ENCODE measurements around the gene SMYD4.
"Not testable (repeated sequence)": the region's sequence is repeated elsewhere in the genome, so short reads cannot be mapped to it uniquely, and the experiment has no call there.

Gene SMYD4

DNA sequence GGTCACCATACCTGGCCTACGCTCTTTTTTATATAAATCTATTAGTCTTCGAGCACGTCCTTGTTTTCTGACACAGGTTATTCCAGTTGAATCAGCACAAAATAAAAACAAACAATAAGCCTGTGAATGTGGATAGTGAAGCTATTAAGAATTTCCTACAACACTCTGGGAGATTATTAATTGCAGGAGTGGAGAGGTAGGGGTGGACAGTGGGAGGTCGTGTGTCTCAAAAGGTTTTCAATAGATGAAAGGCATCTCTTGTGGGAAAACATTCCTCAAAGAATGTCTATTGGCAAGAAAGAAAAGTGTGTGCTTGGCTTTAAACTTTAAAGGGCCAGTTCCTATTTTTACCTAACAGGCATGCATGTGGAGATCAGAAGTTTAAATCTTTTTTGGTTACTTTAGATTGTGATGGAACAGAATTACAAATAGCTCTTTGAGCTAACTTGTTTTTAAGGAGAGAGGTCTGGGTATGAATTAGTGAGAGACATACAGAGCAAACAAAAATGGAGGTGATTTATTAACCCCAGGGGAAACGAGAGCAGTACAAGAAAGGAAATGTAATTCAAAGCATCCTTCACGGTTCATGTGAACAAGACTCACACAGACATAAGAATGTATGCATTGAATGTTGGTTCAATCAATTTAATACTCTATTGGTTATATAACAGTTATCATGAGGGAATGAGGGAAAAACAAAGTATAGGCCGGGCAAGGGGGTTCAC is 9.0 kb downstream of the SMYD4 start:
- no peak overlapping the region for H3K9ac ChIP-seq (ENCODE audit: low read depth, low read length)
- H3K27me3 ChIP-seq (ENCODE audit: control insufficient read depth, insufficient read depth, low read length) = no peaks in the 10 kb centered on the region
- no peaks in the 10 kb centered on the region for H3K4me1 ChIP-seq (ENCODE audit: control insufficient read depth, insufficient read depth, low read length)
- H3K9me3 ChIP-seq (replicated peaks; ENCODE audit: low read length) = no peaks in the 10 kb centered on the region
- peaks cover 6% of the 10 kb centered on the region for H3K36me3 ChIP-seq (ENCODE audit: insufficient read depth, low read length)
- no peak overlapping the region for H3K4me3 ChIP-seq (ENCODE audit: low read length)
- H3K4me2 ChIP-seq (ENCODE audit: low read length) = no peak overlapping the region

DNA sequence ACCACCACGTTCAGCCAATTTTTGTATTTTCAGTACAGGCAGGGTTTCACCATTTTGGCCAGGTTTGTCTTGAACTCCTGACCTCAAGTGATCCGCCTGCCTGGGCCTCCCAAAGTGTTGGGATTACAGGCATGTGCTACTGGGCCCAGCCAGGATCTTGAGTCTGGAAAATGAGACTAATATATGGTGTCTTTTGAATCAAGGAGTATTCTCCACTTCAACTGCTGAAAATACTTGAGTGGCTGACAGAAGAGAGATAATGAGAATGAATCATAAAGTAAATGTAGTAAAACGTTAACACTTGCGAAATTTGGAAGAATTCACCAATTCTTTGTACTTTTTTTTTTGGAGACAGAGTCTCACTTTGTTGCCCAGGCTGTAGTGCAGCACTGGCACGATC is 16.6 kb downstream of the SMYD4 start:
- Histone ChIP-seq H3K4me3 (ENCODE audit: low read length) (no peak overlapping the region), H3K9ac (ENCODE audit: low read depth, low read length) (no peak overlapping the region), H3K4me1 (ENCODE audit: control insufficient read depth, insufficient read depth, low read length) (no peaks in the 10 kb centered on the region), H3K4me2 (ENCODE audit: low read length) (no peak overlapping the region), H3K36me3 (ENCODE audit: insufficient read depth, low read length) (peaks cover 11% of the 10 kb centered on the region), H3K27me3 (ENCODE audit: control insufficient read depth, insufficient read depth, low read length) (no peaks in the 10 kb centered on the region), H3K9me3 (replicated peaks; ENCODE audit: low read length) (no peaks in the 10 kb centered on the region)

- peaks cover 15% of the 10 kb centered on the region for H3K36me3 ChIP-seq (ENCODE audit: insufficient read depth, low read length)
- H3K4me2 ChIP-seq (ENCODE audit: low read length) = no peak overlapping the region
- no peak overlapping the region for H3K9ac ChIP-seq (ENCODE audit: low read depth, low read length)
- no peaks in the 10 kb centered on the region for H3K9me3 ChIP-seq (replicated peaks; ENCODE audit: low read length)
- H3K4me1 ChIP-seq (ENCODE audit: control insufficient read depth, insufficient read depth, low read length) = no peaks in the 10 kb centered on the region
- H3K27me3 ChIP-seq (ENCODE audit: control insufficient read depth, insufficient read depth, low read length) = no peaks in the 10 kb centered on the region
- H3K4me3 ChIP-seq (ENCODE audit: low read length) = no peak overlapping the region
Observed at GRCh38 chr17:1810450-1811103, 19.1 kb downstream of the SMYD4 start.

DNA sequence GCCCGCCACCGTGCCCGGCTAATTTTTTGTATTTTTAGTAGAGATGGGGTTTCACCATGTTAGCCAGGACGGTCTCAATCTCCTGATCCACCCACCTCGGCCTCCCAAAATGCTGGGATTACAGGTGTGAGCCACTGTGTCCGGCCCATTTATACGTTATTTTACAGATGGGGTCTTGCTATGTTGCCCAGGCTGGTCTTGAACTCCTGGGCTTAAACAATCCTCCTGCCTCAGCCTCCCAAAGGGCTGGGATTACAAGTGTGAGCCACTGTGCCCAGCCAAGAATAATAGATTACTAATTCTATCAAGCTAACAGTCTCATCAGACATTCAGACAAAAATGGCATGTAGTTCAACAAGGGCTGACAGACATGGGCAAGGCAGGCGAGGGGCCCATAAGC is 19.9 kb downstream of the SMYD4 start:
- peaks cover 15% of the 10 kb centered on the region for H3K36me3 ChIP-seq (ENCODE audit: insufficient read depth, low read length)
- not testable (repeated sequence) for H3K9me3 ChIP-seq (replicated peaks; ENCODE audit: low read length); H3K4me3 ChIP-seq (ENCODE audit: low read length); H3K4me2 ChIP-seq (ENCODE audit: low read length); H3K9ac ChIP-seq (ENCODE audit: low read depth, low read length); H3K27me3 ChIP-seq (ENCODE audit: control insufficient read depth, insufficient read depth, low read length); H3K4me1 ChIP-seq (ENCODE audit: control insufficient read depth, insufficient read depth, low read length)

DNA sequence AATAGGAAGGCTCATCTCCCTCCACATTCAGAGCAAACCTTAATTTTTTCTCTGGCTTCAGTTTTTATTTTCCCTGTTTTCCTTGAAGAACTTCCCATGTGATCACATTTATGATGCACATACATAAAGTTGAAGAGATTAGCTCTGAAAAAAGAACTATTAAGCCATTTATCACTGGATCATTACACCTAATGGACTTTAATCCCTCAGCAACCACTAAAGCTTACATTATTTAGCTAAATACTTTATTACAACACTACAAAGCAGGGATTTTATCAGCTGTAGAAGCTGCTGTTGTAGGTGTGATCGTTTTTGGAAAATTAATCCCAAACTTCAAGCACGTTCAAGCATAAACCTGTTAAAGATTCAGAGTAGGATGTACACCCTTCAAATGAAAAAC is 21.1 kb downstream of the SMYD4 start:
- H3K27me3 ChIP-seq (ENCODE audit: control insufficient read depth, insufficient read depth, low read length) = no peaks in the 10 kb centered on the region
- peaks cover 15% of the 10 kb centered on the region for H3K36me3 ChIP-seq (ENCODE audit: insufficient read depth, low read length)
- H3K4me3 ChIP-seq (ENCODE audit: low read length) = no peak overlapping the region
- no peaks in the 10 kb centered on the region for H3K9me3 ChIP-seq (replicated peaks; ENCODE audit: low read length)
- no peak overlapping the region for H3K4me2 ChIP-seq (ENCODE audit: low read length)
- no peaks in the 10 kb centered on the region for H3K4me1 ChIP-seq (ENCODE audit: control insufficient read depth, insufficient read depth, low read length)
- no peak overlapping the region for H3K9ac ChIP-seq (ENCODE audit: low read depth, low read length)

DNA sequence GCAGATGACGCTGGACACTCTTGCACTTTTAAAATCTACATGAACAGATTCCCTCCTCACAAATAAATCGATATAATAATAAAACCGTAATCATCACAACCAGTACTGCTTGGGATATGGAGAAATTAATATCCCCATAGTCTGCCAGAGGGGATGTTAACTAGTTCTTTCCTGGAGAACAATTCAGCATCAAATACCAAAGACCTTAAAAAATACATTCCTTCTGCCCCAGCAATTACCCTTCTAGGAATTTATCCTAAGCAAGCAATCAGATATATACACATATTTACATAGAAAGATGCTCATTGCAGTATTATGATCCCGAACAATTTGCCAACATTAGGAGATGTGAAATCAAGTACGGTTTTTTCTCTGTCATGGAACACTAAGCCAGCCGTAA is 21.8 kb downstream of the SMYD4 start:
- peaks cover 15% of the 10 kb centered on the region for H3K36me3 ChIP-seq (ENCODE audit: insufficient read depth, low read length)
- no peaks in the 10 kb centered on the region for H3K27me3 ChIP-seq (ENCODE audit: control insufficient read depth, insufficient read depth, low read length)
- no peaks in the 10 kb centered on the region for H3K9me3 ChIP-seq (replicated peaks; ENCODE audit: low read length)
- no peaks in the 10 kb centered on the region for H3K4me1 ChIP-seq (ENCODE audit: control insufficient read depth, insufficient read depth, low read length)
- H3K4me3 ChIP-seq (ENCODE audit: low read length) = no peak overlapping the region
- no peak overlapping the region for H3K9ac ChIP-seq (ENCODE audit: low read depth, low read length)
- no peak overlapping the region for H3K4me2 ChIP-seq (ENCODE audit: low read length)

DNA sequence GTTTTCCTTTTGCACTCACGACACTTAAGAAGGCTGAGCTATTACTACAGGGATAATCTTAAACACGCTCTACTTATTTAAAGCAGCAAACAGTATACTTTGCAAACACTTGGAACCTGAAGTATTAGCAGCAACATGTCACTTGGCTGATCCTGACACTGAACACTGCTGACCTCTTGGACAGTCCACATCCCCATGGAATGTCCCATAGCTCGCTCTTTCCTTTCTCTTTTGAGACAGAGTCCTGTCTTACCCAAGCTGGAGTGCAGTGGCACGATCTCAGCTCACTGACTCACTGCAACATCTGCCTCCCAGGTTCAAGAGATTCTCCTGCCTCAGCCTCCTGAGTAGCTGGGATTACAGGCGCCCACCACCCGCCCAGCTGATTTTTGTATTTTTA is 26.4 kb downstream of the SMYD4 start:
- H3K4me2 ChIP-seq (ENCODE audit: low read length) = no peak overlapping the region
- H3K4me3 ChIP-seq (ENCODE audit: low read length) = no peak overlapping the region
- H3K9me3 ChIP-seq (replicated peaks; ENCODE audit: low read length) = no peaks in the 10 kb centered on the region
- no peaks in the 10 kb centered on the region for H3K4me1 ChIP-seq (ENCODE audit: control insufficient read depth, insufficient read depth, low read length)
- H3K27me3 ChIP-seq (ENCODE audit: control insufficient read depth, insufficient read depth, low read length) = no peaks in the 10 kb centered on the region
- peaks cover 20% of the 10 kb centered on the region for H3K36me3 ChIP-seq (ENCODE audit: insufficient read depth, low read length)
- no peak overlapping the region for H3K9ac ChIP-seq (ENCODE audit: low read depth, low read length)

- Histone ChIP-seq H3K4me2 (ENCODE audit: low read length) (no peak overlapping the region), H3K9ac (ENCODE audit: low read depth, low read length) (no peak overlapping the region), H3K9me3 (replicated peaks; ENCODE audit: low read length) (no peaks in the 10 kb centered on the region), H3K4me1 (ENCODE audit: control insufficient read depth, insufficient read depth, low read length) (no peaks in the 10 kb centered on the region), H3K4me3 (ENCODE audit: low read length) (no peak overlapping the region), H3K36me3 (ENCODE audit: insufficient read depth, low read length) (peaks cover 17% of the 10 kb centered on the region), H3K27me3 (ENCODE audit: control insufficient read depth, insufficient read depth, low read length) (no peaks in the 10 kb centered on the region)
Observed at GRCh38 chr17:1802429-1802828, 27.3 kb downstream of the SMYD4 start.

GRCh38 chr17:1800712-1801111 is 29.0 kb downstream of the SMYD4 start:
- H3K4me3 ChIP-seq (ENCODE audit: low read length) = no peak overlapping the region
- H3K27me3 ChIP-seq (ENCODE audit: control insufficient read depth, insufficient read depth, low read length) = no peaks in the 10 kb centered on the region
- no peak overlapping the region for H3K9ac ChIP-seq (ENCODE audit: low read depth, low read length)
- H3K4me2 ChIP-seq (ENCODE audit: low read length) = no peak overlapping the region
- peaks cover 17% of the 10 kb centered on the region for H3K36me3 ChIP-seq (ENCODE audit: insufficient read depth, low read length)
- H3K4me1 ChIP-seq (ENCODE audit: control insufficient read depth, insufficient read depth, low read length) = no peaks in the 10 kb centered on the region
- H3K9me3 ChIP-seq (replicated peaks; ENCODE audit: low read length) = no peaks in the 10 kb centered on the region

GRCh38 chr17:1800240-1800639 is 29.5 kb downstream of the SMYD4 start:
- H3K36me3 ChIP-seq (ENCODE audit: insufficient read depth, low read length) = peaks cover 17% of the 10 kb centered on the region
- no peaks in the 10 kb centered on the region for H3K4me1 ChIP-seq (ENCODE audit: control insufficient read depth, insufficient read depth, low read length)
- no peak overlapping the region for H3K4me2 ChIP-seq (ENCODE audit: low read length)
- H3K27me3 ChIP-seq (ENCODE audit: control insufficient read depth, insufficient read depth, low read length) = no peaks in the 10 kb centered on the region
- H3K9ac ChIP-seq (ENCODE audit: low read depth, low read length) = no peak overlapping the region
- no peaks in the 10 kb centered on the region for H3K9me3 ChIP-seq (replicated peaks; ENCODE audit: low read length)
- H3K4me3 ChIP-seq (ENCODE audit: low read length) = no peak overlapping the region

DNA sequence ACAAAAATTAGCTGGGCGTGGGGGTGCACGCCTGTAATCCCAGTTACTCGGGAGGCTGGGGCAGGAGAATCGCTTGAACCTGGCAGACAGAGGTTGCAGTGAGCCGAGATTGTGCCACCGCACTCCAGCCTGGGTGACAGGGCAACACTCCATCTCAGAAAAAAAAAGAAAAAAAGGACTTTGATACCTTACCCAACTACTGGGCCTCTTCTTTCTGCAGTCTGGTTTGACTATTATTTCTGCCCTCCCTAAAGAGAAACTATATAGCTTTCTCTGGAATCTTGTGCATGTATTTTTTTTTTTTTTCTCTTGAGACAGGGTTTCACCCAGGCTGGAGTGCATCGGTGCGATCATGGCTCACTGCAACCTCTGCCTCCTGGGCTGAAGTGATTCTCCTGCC is 31.9 kb downstream of the SMYD4 start:
- peaks cover 17% of the 10 kb centered on the region for H3K36me3 ChIP-seq (ENCODE audit: insufficient read depth, low read length)
- H3K27me3 ChIP-seq (ENCODE audit: control insufficient read depth, insufficient read depth, low read length); H3K9me3 ChIP-seq (replicated peaks; ENCODE audit: low read length); H3K4me1 ChIP-seq (ENCODE audit: control insufficient read depth, insufficient read depth, low read length); H3K4me3 ChIP-seq (ENCODE audit: low read length); H3K9ac ChIP-seq (ENCODE audit: low read depth, low read length); H3K4me2 ChIP-seq (ENCODE audit: low read length): not testable (repeated sequence)

- H3K4me1 ChIP-seq (ENCODE audit: control insufficient read depth, insufficient read depth, low read length) = no peaks in the 10 kb centered on the region
- H3K27me3 ChIP-seq (ENCODE audit: control insufficient read depth, insufficient read depth, low read length) = no peaks in the 10 kb centered on the region
- H3K36me3 ChIP-seq (ENCODE audit: insufficient read depth, low read length) = peaks cover 14% of the 10 kb centered on the region
- no peak overlapping the region for H3K4me3 ChIP-seq (ENCODE audit: low read length)
- no peak overlapping the region for H3K9ac ChIP-seq (ENCODE audit: low read depth, low read length)
- no peak overlapping the region for H3K4me2 ChIP-seq (ENCODE audit: low read length)
- no peaks in the 10 kb centered on the region for H3K9me3 ChIP-seq (replicated peaks; ENCODE audit: low read length)
Observed at GRCh38 chr17:1797323-1797722, 32.4 kb downstream of the SMYD4 start.
